Stromal cell of bone marrow (primary cell): Measurements from ENCODE around the gene UGT2B17.
A peak's percentile ranks its signal among the peaks of the same experiment; 100 is the strongest.
"Not testable (repeated sequence)": the region's sequence is repeated elsewhere in the genome, so short reads cannot be mapped to it uniquely, and the experiment has no call there.

ENCODE experiments used
- DNase-seq: peaks from one replicate; pipeline ENCODE4 v3.0.0-alpha.2; 2012; ENCODE audit warnings: low read depth

The UGT2B17 gene

DNA sequence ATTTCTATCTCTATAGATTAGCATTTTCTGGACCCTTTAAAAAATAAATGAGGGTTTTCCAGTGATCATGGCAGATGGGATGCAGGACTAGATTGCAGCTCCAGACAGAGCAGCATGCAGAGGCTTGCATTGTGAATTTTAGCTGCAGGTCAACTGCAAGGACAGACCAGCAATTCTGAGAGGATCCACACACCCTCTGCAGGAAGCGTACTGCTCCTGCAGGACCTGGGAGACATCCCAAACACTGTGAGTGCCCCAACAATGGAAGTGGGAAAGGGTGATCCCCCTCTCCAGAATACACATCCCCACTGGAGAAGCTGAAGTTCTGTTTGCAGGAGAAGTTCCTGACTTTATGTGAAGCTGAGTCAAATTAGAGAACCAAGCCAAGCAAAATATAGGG is 7.1 kb downstream of the UGT2B17 start:
- DNase-seq, result not testable (repeated sequence)

DNA sequence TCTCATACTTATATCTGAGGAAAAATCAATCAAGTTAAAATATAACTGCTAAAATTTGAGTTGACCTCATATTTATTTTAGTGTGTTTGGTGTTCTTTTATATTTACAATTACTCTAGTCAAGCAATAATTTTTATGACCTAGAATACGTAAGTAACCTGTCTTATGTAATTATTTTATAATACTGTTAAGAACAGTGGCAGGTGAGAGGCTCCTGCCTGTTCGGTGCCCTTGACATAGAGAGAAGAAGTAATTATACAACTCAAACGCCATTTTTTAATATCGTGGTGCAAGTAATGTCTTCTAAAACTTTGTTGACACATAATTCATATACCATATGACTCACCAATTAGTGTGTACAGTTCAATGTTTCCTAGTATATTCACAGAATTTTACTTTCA is 7.6 kb downstream of the UGT2B17 start:
- not testable (repeated sequence) for DNase-seq

DNA sequence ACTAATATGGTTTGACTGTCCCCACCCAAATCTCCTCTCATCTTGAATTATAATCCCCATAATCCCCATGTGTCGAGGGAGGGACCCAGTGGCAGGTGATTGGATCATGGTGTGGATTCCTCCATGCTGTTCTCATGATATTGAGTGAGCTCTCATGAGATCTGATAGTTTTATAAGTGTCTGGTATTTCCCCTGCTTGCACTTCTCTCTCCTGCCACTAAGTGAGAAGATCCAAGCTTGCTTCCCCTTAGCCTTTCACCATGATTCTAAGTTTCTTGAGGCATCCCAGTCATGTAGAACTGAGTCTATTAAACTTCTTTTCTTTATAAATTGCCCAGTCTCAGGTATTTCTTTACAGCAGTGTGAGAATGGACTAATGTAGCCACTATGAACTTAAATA is 9.8 kb downstream of the UGT2B17 start:
- DNase-seq, result not testable (repeated sequence)

DNA sequence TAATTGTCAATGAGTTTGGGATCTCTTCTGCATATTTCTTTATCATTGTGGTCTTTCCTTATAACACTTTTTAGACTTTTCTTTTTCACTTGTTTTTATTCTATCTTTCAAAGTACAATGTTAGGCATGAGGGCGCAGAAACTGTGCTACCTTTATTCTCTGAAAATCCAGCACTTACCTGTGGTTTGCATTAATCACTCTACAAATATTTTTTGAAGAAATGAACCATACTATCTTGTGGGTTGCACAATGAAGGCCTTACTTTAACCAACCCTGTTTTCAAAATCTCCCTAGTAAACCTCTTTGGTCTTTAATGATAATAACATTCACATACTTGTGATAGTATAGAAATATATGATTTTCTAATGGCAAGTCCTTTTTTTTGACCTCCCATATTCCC is 11.0 kb downstream of the UGT2B17 start:
- DNase-seq, result not testable (repeated sequence)

DNA sequence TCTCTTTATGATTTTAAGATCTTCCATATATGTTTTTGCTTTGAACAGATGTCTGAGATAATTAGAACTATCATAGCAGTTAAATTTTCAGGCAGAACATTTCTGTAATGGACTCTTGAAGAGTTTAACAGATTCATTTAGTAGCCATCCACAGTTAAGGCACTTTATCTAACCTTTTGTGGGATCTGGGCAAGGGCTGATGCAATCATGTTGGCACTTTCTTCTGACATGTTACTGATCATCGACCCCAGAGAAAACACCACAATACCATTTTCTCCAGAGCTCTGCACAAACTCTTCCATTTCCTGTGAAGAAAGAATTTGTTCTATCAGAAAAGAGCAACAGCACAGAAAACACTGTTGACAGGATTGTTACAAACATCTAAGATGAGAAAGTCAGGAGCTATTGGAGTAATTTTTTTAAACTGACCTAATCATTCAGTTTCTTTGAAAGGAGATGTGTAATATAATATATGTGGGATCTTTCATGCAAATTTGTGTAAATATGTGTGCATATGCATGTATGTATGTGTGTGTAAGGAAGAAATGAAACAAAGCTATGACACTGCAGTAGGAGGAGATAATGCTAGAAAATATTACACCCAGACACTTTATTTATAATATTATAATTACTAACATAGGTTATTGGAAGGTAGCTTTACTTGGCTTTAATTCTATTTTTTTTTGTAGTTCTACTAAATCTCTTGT is 15.6 kb downstream of the UGT2B17 start:
- DNase-seq, result not testable (repeated sequence)

DNA sequence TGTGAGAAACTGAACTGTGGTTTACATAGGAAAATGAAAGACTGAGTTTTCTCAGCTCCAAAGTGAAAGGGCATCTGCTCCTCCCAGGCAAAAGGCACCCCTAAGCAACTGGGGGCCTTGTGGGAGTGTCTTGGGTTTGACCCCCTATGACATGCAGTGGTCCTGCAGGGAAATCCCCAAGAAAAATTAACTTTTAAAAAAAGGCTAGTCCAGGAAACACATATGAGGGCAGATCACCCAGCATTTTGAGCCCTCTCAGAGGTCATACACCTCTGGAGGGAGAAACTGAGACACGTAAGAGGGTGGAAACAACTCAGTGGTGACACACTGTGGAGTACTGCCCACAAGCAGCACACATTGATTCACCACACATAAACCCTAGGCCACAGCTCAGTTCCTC is 22.3 kb downstream of the UGT2B17 start:
- not testable (repeated sequence) for DNase-seq

DNA sequence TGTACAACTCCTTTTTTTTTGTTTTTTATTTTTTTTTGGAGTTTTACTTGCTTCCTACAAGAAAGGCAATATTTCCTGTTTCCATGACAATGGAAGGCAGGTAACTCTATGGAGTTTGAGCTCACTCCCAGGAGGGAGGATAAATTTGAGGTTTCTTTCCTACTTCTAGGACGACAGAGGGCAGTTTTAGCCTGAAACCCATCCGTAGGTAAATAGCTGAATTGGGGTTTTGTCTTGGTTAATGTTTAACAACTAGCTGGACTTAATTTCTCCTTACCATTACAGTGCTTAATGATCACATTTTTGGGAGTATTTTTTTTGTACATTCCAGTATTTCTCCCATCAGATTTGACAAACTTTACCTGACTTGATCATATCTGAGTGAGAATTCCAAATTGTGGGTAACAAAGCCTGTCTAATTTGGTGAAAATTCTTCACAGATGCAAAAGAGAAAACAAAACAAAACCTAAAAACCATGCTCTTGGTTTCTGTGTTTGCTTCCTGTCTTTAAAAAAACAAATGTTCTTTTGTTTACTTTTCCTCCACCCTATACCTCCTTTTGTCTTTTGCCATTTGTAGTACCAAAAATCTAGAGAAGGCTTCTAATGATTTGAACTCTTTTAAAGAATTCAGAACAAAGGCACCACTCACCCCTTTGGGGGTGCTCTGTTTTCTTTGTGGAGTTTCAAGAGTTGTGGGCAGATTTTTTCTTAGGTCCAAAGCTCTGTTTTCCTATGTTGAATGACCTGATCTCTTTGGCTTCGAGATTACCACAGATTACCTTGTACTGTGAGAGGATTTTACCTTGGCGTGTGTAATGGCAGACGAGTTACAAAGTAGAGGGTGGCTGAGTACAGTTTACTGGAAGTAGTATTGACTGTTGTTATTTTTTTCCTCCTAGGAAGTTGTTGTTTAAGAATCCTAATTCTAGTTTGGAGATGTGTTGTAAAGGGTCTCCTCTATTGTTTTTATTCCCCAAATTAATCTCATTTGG is 23.0 kb downstream of the UGT2B17 start:
- not testable (repeated sequence) for DNase-seq

DNA sequence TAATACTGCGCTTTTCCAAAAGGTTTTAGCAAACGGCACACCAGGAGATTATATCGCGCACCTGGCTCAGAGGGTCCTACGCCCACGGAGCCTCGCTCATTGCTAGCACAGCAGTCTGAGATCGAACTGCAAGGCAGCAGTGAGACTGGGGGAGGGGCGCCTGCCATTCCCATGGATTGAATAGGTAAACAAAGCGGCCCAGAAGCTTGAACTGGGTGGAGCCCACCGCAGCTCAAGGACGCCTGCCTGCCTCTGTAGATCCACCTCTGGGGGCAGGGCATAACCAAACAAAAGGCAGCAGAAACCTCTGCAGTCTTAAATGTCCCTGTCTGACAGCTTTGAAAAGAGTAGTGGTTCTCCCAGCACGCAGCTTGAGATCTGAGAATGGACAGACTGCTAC is 33.4 kb downstream of the UGT2B17 start:
- not testable (repeated sequence) for DNase-seq

DNA sequence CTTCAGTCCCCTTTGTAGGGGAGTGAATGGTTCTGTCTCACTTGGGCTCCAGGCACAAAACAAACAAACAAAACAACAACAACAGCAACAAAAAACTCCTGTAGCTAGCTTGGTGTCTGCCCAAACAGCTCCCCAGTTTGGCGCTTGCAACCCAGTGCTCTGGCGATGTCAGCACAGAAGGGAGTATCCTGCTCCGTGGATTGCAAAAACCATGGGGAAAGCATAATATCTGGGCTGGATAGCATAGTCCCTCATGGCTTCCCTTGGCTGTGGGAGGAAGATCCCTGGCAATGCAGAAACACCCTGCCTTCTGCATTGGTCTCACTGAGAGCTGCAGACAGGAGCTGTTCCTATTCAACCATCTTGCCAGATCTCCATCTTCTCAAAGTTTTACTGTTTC is 39.7 kb downstream of the UGT2B17 start:
- DNase-seq, result no peak

DNA sequence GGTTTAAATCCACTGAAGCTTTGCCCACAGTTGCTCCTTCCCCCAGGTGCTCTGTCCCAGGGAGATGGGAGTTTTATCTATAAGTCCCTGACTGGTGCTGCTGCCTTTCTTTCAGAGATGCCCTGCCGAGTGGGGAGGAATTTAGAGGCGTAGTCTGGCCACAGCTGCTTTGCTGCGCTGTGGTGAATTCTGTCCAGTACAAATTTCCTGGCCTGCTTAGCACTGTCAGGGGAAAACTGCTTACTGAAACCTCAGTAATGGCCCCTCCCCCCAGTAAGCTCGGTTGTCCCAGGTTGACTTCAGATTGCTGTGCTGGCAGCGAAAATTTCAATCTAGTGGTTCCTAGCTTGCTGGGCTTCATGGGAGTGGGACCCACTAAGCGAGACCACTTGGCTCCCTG is 40.1 kb downstream of the UGT2B17 start:
- no peak for DNase-seq

DNA sequence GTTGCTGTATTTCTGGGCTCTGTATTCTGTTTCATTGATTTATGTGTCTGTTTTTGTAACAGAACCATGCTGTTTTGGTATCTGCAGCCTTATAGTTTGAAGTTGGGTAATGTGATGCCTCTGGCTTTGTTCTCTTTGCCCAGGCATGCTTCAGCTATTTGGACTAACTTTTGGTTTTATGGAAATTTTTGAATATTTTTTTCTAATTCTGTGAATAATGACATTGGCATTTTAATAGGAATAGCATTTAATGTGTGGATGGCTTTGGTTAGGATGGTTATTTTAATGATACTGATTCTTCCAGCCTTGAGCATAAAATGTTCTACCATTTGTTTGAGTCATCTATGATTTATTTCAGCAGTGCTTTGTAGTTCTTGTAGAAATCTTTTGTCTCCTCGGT is 53.9 kb downstream of the UGT2B17 start:
- not testable (repeated sequence) for DNase-seq

DNA sequence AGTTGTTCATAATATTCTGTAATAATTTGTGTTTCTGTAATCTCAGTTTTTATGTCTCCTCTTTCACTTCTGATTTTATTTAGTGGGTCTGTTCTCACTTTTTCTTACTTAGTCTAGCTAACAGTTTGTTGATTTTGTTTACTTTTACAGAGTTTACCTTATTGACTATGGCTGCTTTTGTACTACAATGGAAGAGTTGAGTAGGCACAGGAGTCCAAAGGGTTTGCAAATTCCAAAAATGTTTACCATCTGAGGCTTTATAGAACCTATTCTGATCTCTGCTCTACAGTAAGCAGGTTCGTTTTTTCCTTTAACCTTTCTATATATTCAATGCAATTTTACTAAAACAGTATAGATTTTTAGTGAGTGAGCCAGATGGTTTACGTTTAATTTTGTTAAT is 55.1 kb downstream of the UGT2B17 start:
- DNase-seq, result no peak

DNA sequence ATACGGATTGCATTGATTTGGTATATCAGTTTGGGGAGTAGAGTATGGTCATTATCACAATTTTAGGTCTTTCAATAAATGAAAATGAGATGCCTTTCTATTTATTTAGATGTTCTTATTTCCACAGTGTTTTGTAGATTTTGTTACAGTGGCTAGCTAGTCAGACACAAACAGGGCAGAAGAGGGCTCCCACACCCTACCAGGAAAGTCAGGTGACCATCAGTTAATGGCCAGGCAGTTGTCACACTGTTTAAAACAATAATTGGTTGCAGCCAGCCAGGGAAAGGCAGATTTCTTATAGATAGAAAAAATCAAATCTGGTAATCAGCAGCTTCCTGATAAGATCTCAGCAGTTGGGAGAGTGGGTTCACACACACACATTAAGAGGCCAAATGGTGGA is 57.2 kb downstream of the UGT2B17 start:
- no peak for DNase-seq

DNA sequence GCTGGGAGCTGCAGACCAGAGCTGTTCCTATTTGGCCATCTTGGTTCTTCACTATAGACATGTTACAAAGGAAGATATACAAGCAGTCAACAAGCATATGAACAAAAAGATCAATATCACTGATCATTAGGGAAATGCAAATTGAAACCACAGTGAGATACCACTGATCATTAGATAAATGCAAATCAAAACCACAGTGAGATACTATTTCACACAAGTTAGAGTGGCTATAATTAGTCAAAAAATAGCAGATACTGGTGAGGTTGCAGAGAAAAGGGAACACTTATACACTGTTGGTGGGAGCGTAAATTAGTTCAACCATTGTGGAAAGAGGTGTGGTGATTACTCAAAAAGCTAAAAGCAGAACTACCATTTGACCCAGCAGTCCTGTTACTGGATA is 70.7 kb downstream of the UGT2B17 start:
- not testable (repeated sequence) for DNase-seq

DNA sequence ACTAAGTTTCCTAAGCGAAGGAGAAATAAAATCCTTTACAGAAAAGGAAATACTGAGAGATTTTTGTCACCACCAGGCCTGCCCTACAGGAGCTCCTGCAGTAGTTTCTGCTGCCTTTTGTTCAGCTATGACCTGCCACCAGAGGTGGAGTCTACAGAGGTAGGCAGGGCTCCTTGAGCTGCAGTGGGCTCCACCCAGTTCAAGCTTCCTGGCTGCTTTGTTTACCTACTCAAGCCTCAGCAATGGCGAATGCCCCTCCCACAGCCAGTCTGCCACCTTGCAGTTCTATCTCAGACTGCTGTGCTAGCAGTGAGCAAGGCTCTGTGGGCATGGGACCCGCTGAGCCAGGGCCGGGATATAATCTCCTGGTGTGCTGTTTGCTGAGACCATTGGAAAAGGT is 71.3 kb downstream of the UGT2B17 start:
- not testable (repeated sequence) for DNase-seq

DNA sequence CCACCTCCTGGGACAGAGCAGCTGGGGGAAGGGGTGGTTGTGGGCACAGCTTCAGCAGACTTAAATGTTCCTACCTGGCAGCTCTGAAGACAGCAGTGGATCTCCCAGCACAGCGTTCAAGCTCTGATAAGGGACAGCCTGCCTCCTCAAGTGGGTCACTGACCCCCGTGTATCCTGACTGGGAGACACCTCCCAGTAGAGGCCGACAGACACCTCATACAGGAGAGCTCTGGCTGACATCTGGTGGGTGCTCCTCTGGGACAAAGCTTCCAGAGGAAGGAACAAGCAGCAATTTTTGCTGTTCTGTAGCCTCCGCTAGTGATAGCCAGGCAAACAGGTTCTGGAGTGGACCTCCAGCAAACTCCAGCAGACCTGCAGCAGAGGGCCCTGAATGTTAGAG is 72.7 kb downstream of the UGT2B17 start:
- DNase-seq, result not testable (repeated sequence)

DNA sequence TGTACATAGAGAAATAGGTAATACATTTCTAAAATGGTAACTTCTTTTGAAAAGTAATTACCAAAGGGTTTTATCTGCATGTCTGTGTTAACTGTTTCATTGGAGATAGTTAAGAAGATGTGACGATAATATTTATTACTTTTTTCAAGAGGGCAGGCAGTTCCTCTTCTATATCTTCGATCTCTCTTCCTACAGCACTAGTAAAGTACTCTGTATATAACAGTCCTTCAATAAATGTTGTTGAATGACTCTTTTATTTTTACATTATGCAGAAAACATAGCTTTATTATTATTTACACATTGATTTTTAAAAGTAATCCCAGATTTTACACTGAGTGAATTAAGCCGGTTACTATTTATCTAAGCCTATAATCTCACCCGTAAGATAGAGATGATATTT is 77.1 kb downstream of the UGT2B17 start:
- DNase-seq, result no peak

DNA sequence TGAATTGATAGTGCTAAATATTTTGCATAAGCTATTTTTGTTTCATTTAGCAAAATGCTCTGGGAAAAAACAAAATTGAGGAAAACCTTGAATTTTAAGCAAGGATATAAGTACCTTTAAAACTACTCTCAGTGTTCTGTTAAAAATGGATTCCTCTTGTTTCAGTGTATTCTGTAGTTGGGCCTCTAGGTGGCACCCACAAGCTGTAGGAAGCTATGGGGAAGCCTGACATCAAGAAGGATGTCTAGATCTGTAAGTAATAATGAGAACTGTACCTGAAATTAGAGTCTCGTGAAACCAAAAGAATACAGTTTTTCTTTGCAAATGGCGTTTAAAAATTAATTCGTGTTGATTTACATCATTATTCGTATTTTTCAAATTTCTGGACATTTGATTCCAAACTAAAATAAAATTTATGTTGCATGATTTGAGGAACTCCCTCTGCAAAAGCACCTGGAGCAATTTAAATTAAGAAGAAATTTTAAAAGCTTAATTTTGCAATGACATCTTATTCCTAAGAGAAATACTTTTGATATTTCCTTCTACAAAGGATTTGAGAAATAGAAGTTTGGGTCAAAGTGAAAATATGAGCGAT is 77.6 kb downstream of the UGT2B17 start:
- DNase-seq, result peak; percentile 36

DNA sequence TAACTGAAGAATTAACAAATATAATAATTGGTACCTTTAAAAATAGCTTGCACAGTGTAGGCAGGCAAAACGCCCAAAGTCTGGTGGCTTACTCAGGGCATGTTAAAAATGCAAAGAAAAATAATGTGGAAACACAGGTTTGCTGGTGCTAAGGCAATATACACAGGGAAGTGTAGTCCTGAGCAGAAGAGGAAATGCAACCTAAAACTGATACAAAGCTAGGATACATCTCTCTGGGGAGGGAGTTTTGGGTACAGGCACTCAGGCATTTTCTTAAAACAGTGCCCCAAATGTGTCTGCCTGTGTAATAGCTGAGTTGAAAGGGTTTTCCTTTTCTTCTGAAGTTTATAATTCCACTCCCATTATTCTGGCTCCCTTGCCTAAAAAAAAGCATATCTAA is 81.4 kb downstream of the UGT2B17 start:
- no peak for DNase-seq

DNA sequence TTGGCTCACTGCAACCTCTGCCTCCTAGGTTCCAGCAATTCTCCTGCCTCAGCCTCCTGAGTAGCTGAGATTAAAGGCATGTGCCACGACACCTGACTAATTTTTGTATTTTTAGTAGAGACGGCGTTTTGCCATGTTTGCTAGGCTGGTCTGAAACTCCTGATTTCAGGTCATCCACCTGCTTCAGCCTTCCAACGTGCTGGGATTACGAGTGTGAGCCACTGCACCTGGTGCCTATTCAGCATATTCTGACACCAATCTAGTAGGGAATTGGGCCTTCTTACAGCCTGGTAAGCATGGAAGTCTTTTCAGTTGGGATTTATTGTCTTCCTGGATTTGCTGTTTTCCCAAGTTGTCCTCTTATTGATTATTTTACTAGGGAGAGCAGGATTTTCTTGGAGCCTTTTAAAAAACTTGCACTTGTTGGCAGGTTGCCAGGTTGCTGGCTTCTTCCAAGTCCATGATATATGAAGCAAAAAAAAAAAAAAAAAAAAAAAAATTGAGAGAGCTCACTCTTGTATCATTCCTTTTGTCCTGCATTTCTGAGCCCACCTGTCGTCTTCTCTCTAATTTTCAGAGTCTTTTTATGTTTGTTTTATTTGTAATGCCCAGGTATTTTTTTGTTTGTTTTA is 85.2 kb downstream of the UGT2B17 start:
- no peak for DNase-seq

DNA sequence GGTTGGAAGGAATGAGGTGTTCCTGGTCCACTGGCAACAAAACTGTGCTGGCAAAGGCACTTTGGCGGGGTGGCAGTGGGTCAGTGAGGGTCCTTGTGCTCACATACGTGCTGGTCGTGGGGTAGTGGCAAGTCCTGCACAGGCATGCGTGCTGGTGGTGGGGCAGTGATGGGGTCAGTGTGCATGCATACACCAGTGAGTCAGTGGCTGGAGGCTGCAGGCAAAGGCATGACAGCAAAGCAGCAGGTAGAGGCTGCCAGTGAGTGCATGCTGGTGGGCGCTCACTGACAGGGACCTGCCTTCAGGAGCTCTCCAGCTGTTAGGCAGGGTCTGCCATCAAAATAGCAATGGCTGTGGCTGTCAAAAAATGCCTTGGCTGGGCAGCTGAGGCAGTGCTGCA is 86.8 kb downstream of the UGT2B17 start:
- no peak for DNase-seq
